GM19372 (cell line): ENCODE measurements around the gene DNMT1.
A peak's percentile ranks its signal among the peaks of the same experiment; 100 is the strongest.

Experiments used
- ATAC-seq: cut with Tn5 transposase; IDR thresholded peaks from one replicate; pipeline ENCODE4 v1.9.1; 2021; ENCODE audit warnings: mild to moderate bottlenecking, low read depth, moderate library complexity; ENCODE audit not compliant: unreplicated experiment

The DNMT1 gene

GRCh38 chr19:10104130-10104513 lies 90.6 kb downstream of the DNMT1 start:
- no peak for ATAC-seq

- no peak for ATAC-seq
Observed at GRCh38 chr19:10102787-10103236, 91.9 kb downstream of the DNMT1 start.

- ATAC-seq = no peak
Observed at GRCh38 chr19:10100163-10100785, 94.5 kb downstream of the DNMT1 start.

GRCh38 chr19:10096615-10096963 lies 98.2 kb downstream of the DNMT1 start:
- ATAC-seq = no peak

- ATAC-seq = peak; percentile 89
Observed at GRCh38 chr19:10095948-10096614, 98.7 kb downstream of the DNMT1 start.

GRCh38 chr19:10095622-10095947 lies 99.2 kb downstream of the DNMT1 start:
- no peak for ATAC-seq

GRCh38 chr19:10093295-10094186 lies 101.2 kb downstream of the DNMT1 start:
- ATAC-seq = no peak

- ATAC-seq = no peak
Observed at GRCh38 chr19:10092648-10093294, 102.0 kb downstream of the DNMT1 start.

GRCh38 chr19:10091895-10092641 lies 102.7 kb downstream of the DNMT1 start:
- ATAC-seq = no peak

GRCh38 chr19:10091370-10091687 lies 103.4 kb downstream of the DNMT1 start:
- no peak for ATAC-seq

- no peak for ATAC-seq
Observed at GRCh38 chr19:10089801-10090375, 104.9 kb downstream of the DNMT1 start.

- no peak for ATAC-seq
Observed at GRCh38 chr19:10088949-10089554, 105.7 kb downstream of the DNMT1 start.

GRCh38 chr19:10087296-10088061 lies 107.3 kb downstream of the DNMT1 start:
- no peak for ATAC-seq

- ATAC-seq = no peak
Observed at GRCh38 chr19:10086591-10087192, 108.1 kb downstream of the DNMT1 start.

- ATAC-seq = peak; percentile 85
Observed at GRCh38 chr19:10085641-10086590, 108.8 kb downstream of the DNMT1 start, which contains the start of gene SHFL. Gene SHFL, plus strand, starts transcription at chr19:10086317. Its CDS starts 111 bp downstream, at chr19:10086428.

GRCh38 chr19:10084803-10085202 lies 110.0 kb downstream of the DNMT1 start:
- no peak for ATAC-seq

- no peak for ATAC-seq
Observed at GRCh38 chr19:10083911-10084310, 110.8 kb downstream of the DNMT1 start.
